Stimulated activated naive B cell treated with anti-CD40 and anti-IgM and Interleukin-4, amounts not matched to agents 10 μg/mL and 1 μg/mL and 100 μg/mL, for 72 hours (primary cell): ENCODE results near the gene EGF.
"Not testable (repeated sequence)": the region's sequence is repeated elsewhere in the genome, so short reads cannot be mapped to it uniquely, and the experiment has no call there.

Experiments
- ATAC-seq, 2 donors: fragments of 150-1000 bp; cut with Tn5 transposase; replicated peaks; 2 replicates each; pipeline ENCODE4 v1.10.0; 2021; ENCODE audit warnings: moderate library complexity in 1 of 2
- DNase-seq: peaks from one replicate; pipeline ENCODE4 v3.0.0; 2021
- H3K27ac Mint-ChIP-seq: one replicate; pipeline ENCODE4 v1.8.0; 2022; ENCODE audit warnings: mild to moderate bottlenecking, mixed read lengths
- H3K27me3 Mint-ChIP-seq, 2 donors: one replicate each; pipeline ENCODE4 v1.8.0; 2022; ENCODE audit warnings: mixed read lengths in 2 of 2
- H3K36me3 Mint-ChIP-seq, 2 donors: one replicate each; pipeline ENCODE4 v1.8.0; 2022; ENCODE audit warnings: mixed read lengths in 2 of 2, mild to moderate bottlenecking in 1 of 2
- H3K4me1 Mint-ChIP-seq, 2 donors: one replicate each; pipeline ENCODE4 v1.8.0; 2022; ENCODE audit warnings: mixed read lengths in 2 of 2, mild to moderate bottlenecking in 1 of 2
- H3K4me3 Mint-ChIP-seq, 2 donors: one replicate each; pipeline ENCODE4 v1.8.0; 2022; ENCODE audit warnings: mild to moderate bottlenecking in 2 of 2, mixed read lengths in 2 of 2, moderate library complexity in 1 of 2
- H3K9me3 Mint-ChIP-seq, 2 donors: one replicate each; pipeline ENCODE4 v1.8.0; 2022; ENCODE audit warnings: mixed read lengths in 2 of 2, mild to moderate bottlenecking in 1 of 2

EGF gene

GRCh38 chr4:110033355-110034025, 120.8 kb downstream of the EGF start:
- H3K27ac Mint-ChIP-seq: no peak overlapping the region
- H3K4me3 Mint-ChIP-seq: no peak overlapping the region
- H3K9me3 Mint-ChIP-seq: peaks cover 6 to 9% of the 10 kb centered on the region in 2 donors
- DNase-seq (no peak), ATAC-seq (no peak)
- H3K27me3 Mint-ChIP-seq: peaks cover 51 to 61% of the 10 kb centered on the region in 2 donors
- H3K4me1 Mint-ChIP-seq: peaks cover 8 to 24% of the 10 kb centered on the region in 2 donors
- peaks cover 0 to 3% of the 10 kb centered on the region in 2 donors for H3K36me3 Mint-ChIP-seq

GRCh38 chr4:110034026-110034393, 121.3 kb downstream of the EGF start:
- Mint-ChIP-seq H3K9me3 (peaks cover 6 to 9% of the 10 kb centered on the region in 2 donors), H3K4me3 (no peak overlapping the region), H3K36me3 (peaks cover 0 to 3% of the 10 kb centered on the region in 2 donors), H3K27ac (no peak overlapping the region), H3K4me1 (peaks cover 8 to 24% of the 10 kb centered on the region in 2 donors), H3K27me3 (peaks cover 51 to 63% of the 10 kb centered on the region in 2 donors)
- DNase-seq: peak; percentile 28
- ATAC-seq: peak; percentile 96 to 98

GRCh38 chr4:110039164-110039563, 126.5 kb downstream of the EGF start:
- not testable (repeated sequence) for H3K4me3 Mint-ChIP-seq, ATAC-seq

GRCh38 chr4:110041735-110042134, 129.1 kb downstream of the EGF start:
- DNase-seq (no peak), ATAC-seq (no peak)
- Mint-ChIP-seq H3K27ac (no peak overlapping the region), H3K36me3 (no peaks in the 10 kb centered on the region), H3K4me3 (no peak overlapping the region), H3K9me3 (no peaks in the 10 kb centered on the region), H3K4me1 (no peaks in the 10 kb centered on the region), H3K27me3 (peaks cover 21 to 28% of the 10 kb centered on the region in 2 donors)

More at GRCh38 chr4:110039164-110039563, 126.5 kb downstream of the EGF start:
- H3K27me3 Mint-ChIP-seq: peaks cover 31 to 45% of the 10 kb centered on the region in 2 donors
- H3K36me3 Mint-ChIP-seq, H3K9me3 Mint-ChIP-seq, DNase-seq, H3K27ac Mint-ChIP-seq: not testable (repeated sequence)
- peaks cover 5 to 15% of the 10 kb centered on the region in 2 donors for H3K4me1 Mint-ChIP-seq

- Mint-ChIP-seq H3K4me1 (no peaks in the 10 kb centered on the region), H3K4me3 (no peak overlapping the region), H3K27ac (no peak overlapping the region), H3K27me3 (peaks cover 13 to 20% of the 10 kb centered on the region in 2 donors), H3K9me3 (no peaks in the 10 kb centered on the region), H3K36me3 (no peaks in the 10 kb centered on the region)
- no peak for ATAC-seq
- no peak for DNase-seq
Measured at GRCh38 chr4:110042545-110043517, 130.1 kb downstream of the EGF start.

GRCh38 chr4:110046588-110047049, 133.9 kb downstream of the EGF start:
- Mint-ChIP-seq H3K27me3 (peaks cover 8 to 10% of the 10 kb centered on the region in 2 donors), H3K4me1 (no peaks in the 10 kb centered on the region), H3K36me3 (no peaks in the 10 kb centered on the region), H3K9me3 (no peaks in the 10 kb centered on the region), H3K4me3 (no peak overlapping the region), H3K27ac (no peak overlapping the region)
- ATAC-seq (no peak), DNase-seq (no peak)

GRCh38 chr4:110049951-110050925, 137.6 kb downstream of the EGF start:
- no peaks in the 10 kb centered on the region for H3K9me3 Mint-ChIP-seq
- no peaks in the 10 kb centered on the region for H3K27me3 Mint-ChIP-seq
- H3K4me1 Mint-ChIP-seq: no peaks in the 10 kb centered on the region
- H3K27ac Mint-ChIP-seq: no peak overlapping the region
- H3K4me3 Mint-ChIP-seq: no peak overlapping the region
- DNase-seq (peak; percentile 6), ATAC-seq (no peak)
- no peaks in the 10 kb centered on the region for H3K36me3 Mint-ChIP-seq

- no peaks in the 10 kb centered on the region for H3K36me3 Mint-ChIP-seq
- no peaks in the 10 kb centered on the region for H3K27me3 Mint-ChIP-seq
- no peak overlapping the region for H3K4me3 Mint-ChIP-seq
- H3K4me1 Mint-ChIP-seq: peaks cover 6 to 12% of the 10 kb centered on the region in 2 donors
- no peak overlapping the region for H3K27ac Mint-ChIP-seq
- H3K9me3 Mint-ChIP-seq: no peaks in the 10 kb centered on the region
- DNase-seq: no peak
- ATAC-seq: peak; percentile 34 to 54
Measured at GRCh38 chr4:110055158-110055768, 142.6 kb downstream of the EGF start.

GRCh38 chr4:110058677-110059076, 146.0 kb downstream of the EGF start:
- Mint-ChIP-seq H3K27me3 (no peaks in the 10 kb centered on the region), H3K4me1 (peaks cover 9 to 14% of the 10 kb centered on the region in 2 donors), H3K36me3 (no peaks in the 10 kb centered on the region), H3K9me3 (no peaks in the 10 kb centered on the region), H3K4me3 (no peak overlapping the region), H3K27ac (no peak overlapping the region)
- no peak for DNase-seq
- no peak for ATAC-seq

GRCh38 chr4:110059556-110060191, 147.0 kb downstream of the EGF start:
- ATAC-seq (peak; percentile 78 to 80), DNase-seq (no peak)
- H3K9me3 Mint-ChIP-seq: no peaks in the 10 kb centered on the region
- no peak overlapping the region for H3K4me3 Mint-ChIP-seq
- H3K36me3 Mint-ChIP-seq: no peaks in the 10 kb centered on the region
- H3K27ac Mint-ChIP-seq: no peak overlapping the region
- no peaks in the 10 kb centered on the region for H3K27me3 Mint-ChIP-seq
- peaks cover 9 to 14% of the 10 kb centered on the region in 2 donors for H3K4me1 Mint-ChIP-seq

- ATAC-seq (no peak), DNase-seq (no peak)
- no peaks in the 10 kb centered on the region for H3K9me3 Mint-ChIP-seq
- H3K4me1 Mint-ChIP-seq: peaks cover 9 to 14% of the 10 kb centered on the region in 2 donors
- no peak overlapping the region for H3K27ac Mint-ChIP-seq
- no peaks in the 10 kb centered on the region for H3K36me3 Mint-ChIP-seq
- H3K27me3 Mint-ChIP-seq: no peaks in the 10 kb centered on the region
- no peak overlapping the region for H3K4me3 Mint-ChIP-seq
Measured at GRCh38 chr4:110061076-110061475, 148.4 kb downstream of the EGF start.
